SK-N-SH treated with all-trans-retinoic acid at 6 μM for 48 hours (cell line): ENCODE results near the gene SLC39A2.
A peak's percentile ranks its signal among the peaks of the same experiment; 100 is the strongest.

Source experiments
- ATAC-seq: fragments of 200-7000 bp; cut with Tn5 transposase; 3 replicates; pipeline ENCODE4 v1.9.1; 2020; ENCODE audit warnings: mild to moderate bottlenecking, moderate library complexity
- ARNTL ChIP-seq: fragments of 450-650 bp; formaldehyde crosslinking; IDR thresholded peaks from 2 replicates; pipeline ENCODE4 v1.5.0; 2020; ENCODE audit warnings: low read depth, mild to moderate bottlenecking, moderate library complexity, borderline replicate concordance
- BACH2 ChIP-seq: fragments of 250-450 bp; sonication (Bioruptor Pico); IDR thresholded peaks from 2 replicates; pipeline ENCODE4 v1.9.0; 2021; ENCODE audit warnings: mild to moderate bottlenecking, borderline replicate concordance
- CSDC2 ChIP-seq: fragments of 250-450 bp; sonication (Bioruptor Pico); IDR thresholded peaks from 2 replicates; pipeline ENCODE4 v1.5.0; 2020; ENCODE audit warnings: mild to moderate bottlenecking, moderate library complexity
- ESRRG ChIP-seq: fragments of 250-450 bp; sonication (Bioruptor Pico); IDR thresholded peaks from 2 replicates; pipeline ENCODE4 v1.6.1; 2021; ENCODE audit warnings: mild to moderate bottlenecking
- GLIS3 ChIP-seq: fragments of 250-450 bp; sonication (Bioruptor Pico); IDR thresholded peaks from 2 replicates; pipeline ENCODE4 v1.5.0; 2020; ENCODE audit warnings: mild to moderate bottlenecking, moderate library complexity
- ISL1 ChIP-seq: fragments of 250-450 bp; sonication (Bioruptor Pico); IDR thresholded peaks from 2 replicates; pipeline ENCODE4 v2.1.2; 2022; ENCODE audit warnings: mild to moderate bottlenecking, moderate library complexity
- OSR1 ChIP-seq: fragments of 250-450 bp; sonication (Bioruptor Pico); IDR thresholded peaks from 2 replicates; pipeline ENCODE4 v1.8.0; 2022; ENCODE audit warnings: moderate library complexity, mild to moderate bottlenecking, inconsistent platforms
- PPARA ChIP-seq: fragments of 250-450 bp; sonication (Bioruptor Pico); IDR thresholded peaks from 2 replicates; pipeline ENCODE4 v1.5.0; 2020; ENCODE audit warnings: mild to moderate bottlenecking, borderline replicate concordance
- RARB ChIP-seq: fragments of 250-450 bp; sonication (Bioruptor Pico); IDR thresholded peaks from 2 replicates; pipeline ENCODE4 v1.8.0; 2021; ENCODE audit warnings: mild to moderate bottlenecking, moderate library complexity
- SNAI2 ChIP-seq: fragments of 250-450 bp; sonication (Bioruptor Pico); IDR thresholded peaks from 2 replicates; pipeline ENCODE4 v1.5.0; 2020; ENCODE audit warnings: mild to moderate bottlenecking, moderate library complexity
- TCF4 ChIP-seq: fragments of 250-450 bp; sonication (Bioruptor Pico); IDR thresholded peaks from 2 replicates; pipeline ENCODE4 v1.8.0; 2021; ENCODE audit warnings: mild to moderate bottlenecking, moderate library complexity, borderline replicate concordance
- TOX ChIP-seq: fragments of 250-450 bp; sonication (Bioruptor Pico); IDR thresholded peaks from 2 replicates; pipeline ENCODE4 v1.8.0; 2021; ENCODE audit warnings: mild to moderate bottlenecking, moderate library complexity, borderline replicate concordance
- TSHZ2 ChIP-seq: fragments of 250-450 bp; sonication (Bioruptor Pico); IDR thresholded peaks from 2 replicates; pipeline ENCODE4 v1.5.0; 2020; ENCODE audit warnings: mild to moderate bottlenecking, moderate library complexity
- ZC3H10 ChIP-seq: fragments of 250-450 bp; sonication (Bioruptor Pico); IDR thresholded peaks from 2 replicates; pipeline ENCODE4 v1.5.1; 2021; ENCODE audit warnings: mild to moderate bottlenecking, moderate library complexity
- ZFP3 ChIP-seq: fragments of 250-450 bp; sonication (Bioruptor Pico); IDR thresholded peaks from 2 replicates; pipeline ENCODE4 v1.5.0; 2020; ENCODE audit warnings: mild to moderate bottlenecking, moderate library complexity
- ZFP30 ChIP-seq: fragments of 450-650 bp; formaldehyde crosslinking; IDR thresholded peaks from 2 replicates; pipeline ENCODE4 v1.5.0; 2022; ENCODE audit warnings: mild to moderate bottlenecking, moderate library complexity
- ZNF565 ChIP-seq: fragments of 450-650 bp; formaldehyde crosslinking; conservative IDR thresholded peaks from 2 replicates; pipeline ENCODE4 v1.5.0; 2020; ENCODE audit warnings: low read depth, mild to moderate bottlenecking, moderate library complexity
- ZNF70 ChIP-seq: fragments of 450-650 bp; formaldehyde crosslinking; IDR thresholded peaks from 2 replicates; pipeline ENCODE4 v1.5.0; 2020; ENCODE audit warnings: mild to moderate bottlenecking, moderate library complexity
- ZNF8 ChIP-seq: fragments of 450-650 bp; formaldehyde crosslinking; IDR thresholded peaks from 2 replicates; pipeline ENCODE4 v1.5.0; 2020; ENCODE audit warnings: mild to moderate bottlenecking, moderate library complexity
- TF ChIP-seq, protein P1 (sequence below): fragments of 250-450 bp; sonication (Bioruptor Pico); IDR thresholded peaks from 2 replicates; pipeline ENCODE4 v1.5.1; 2021; ENCODE audit warnings: mild to moderate bottlenecking, moderate library complexity
- TF ChIP-seq, protein P2 (sequence below): fragments of 250-450 bp; sonication (Bioruptor Pico); IDR thresholded peaks from 2 replicates; pipeline ENCODE4 v1.8.0; 2020; ENCODE audit warnings: mild to moderate bottlenecking, moderate library complexity, borderline replicate concordance
- TF ChIP-seq, protein P3 (sequence below): fragments of 250-450 bp; sonication (Bioruptor Pico); IDR thresholded peaks from 2 replicates; pipeline ENCODE4 v1.5.1; 2020; ENCODE audit warnings: low read depth, mild to moderate bottlenecking, moderate library complexity

Gene SLC39A2

DNA sequence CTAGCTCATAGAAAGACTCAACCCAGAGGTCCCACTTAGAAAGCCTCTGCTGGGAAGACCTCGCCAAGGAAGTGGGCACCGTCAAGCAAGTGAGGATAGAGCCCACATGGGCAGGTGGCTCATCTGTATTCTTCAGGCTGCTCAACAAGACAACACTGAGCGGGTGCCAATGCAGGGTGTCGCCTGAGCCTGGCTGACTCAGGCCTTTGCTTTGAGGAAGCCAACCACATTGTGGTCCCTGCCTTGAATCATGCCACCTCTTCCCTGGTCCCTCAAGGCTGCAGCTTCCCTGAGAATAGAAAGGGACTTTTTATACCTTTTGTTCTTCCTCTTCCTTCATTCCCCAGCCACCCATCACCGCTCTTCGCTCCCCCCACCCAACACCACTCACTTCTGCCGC lies 37.7 kb downstream of the SLC39A2 start:
- no peak for ATAC-seq
- TF ChIP-seq ARNTL (CRISPR knock-in tag): no peak
- no peak for TF ChIP-seq TCF4

GRCh38 chr14:21037156-21037555 lies 38.1 kb downstream of the SLC39A2 start:
- TF ChIP-seq ZNF8 (CRISPR knock-in tag) (no peak), SNAI2 (CRISPR knock-in tag) (no peak), GLIS3 (CRISPR knock-in tag) (no peak), ARNTL (CRISPR knock-in tag) (no peak), BACH2 (CRISPR knock-in tag) (no peak), TOX (CRISPR knock-in tag) (no peak), TSHZ2 (CRISPR knock-in tag) (no peak), ZFP30 (CRISPR knock-in tag) (no peak), ZC3H10 (CRISPR knock-in tag) (no peak), ISL1 (CRISPR knock-in tag) (no peak)
- TF ChIP-seq, protein P1, sequence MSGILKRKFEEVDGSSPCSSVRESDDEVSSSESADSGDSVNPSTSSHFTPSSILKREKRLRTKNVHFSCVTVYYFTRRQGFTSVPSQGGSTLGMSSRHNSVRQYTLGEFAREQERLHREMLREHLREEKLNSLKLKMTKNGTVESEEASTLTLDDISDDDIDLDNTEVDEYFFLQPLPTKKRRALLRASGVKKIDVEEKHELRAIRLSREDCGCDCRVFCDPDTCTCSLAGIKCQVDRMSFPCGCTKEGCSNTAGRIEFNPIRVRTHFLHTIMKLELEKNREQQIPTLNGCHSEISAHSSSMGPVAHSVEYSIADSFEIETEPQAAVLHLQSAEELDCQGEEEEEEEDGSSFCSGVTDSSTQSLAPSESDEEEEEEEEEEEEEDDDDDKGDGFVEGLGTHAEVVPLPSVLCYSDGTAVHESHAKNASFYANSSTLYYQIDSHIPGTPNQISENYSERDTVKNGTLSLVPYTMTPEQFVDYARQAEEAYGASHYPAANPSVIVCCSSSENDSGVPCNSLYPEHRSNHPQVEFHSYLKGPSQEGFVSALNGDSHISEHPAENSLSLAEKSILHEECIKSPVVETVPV (CRISPR knock-in tag): no peak
- TF ChIP-seq, protein P2, sequence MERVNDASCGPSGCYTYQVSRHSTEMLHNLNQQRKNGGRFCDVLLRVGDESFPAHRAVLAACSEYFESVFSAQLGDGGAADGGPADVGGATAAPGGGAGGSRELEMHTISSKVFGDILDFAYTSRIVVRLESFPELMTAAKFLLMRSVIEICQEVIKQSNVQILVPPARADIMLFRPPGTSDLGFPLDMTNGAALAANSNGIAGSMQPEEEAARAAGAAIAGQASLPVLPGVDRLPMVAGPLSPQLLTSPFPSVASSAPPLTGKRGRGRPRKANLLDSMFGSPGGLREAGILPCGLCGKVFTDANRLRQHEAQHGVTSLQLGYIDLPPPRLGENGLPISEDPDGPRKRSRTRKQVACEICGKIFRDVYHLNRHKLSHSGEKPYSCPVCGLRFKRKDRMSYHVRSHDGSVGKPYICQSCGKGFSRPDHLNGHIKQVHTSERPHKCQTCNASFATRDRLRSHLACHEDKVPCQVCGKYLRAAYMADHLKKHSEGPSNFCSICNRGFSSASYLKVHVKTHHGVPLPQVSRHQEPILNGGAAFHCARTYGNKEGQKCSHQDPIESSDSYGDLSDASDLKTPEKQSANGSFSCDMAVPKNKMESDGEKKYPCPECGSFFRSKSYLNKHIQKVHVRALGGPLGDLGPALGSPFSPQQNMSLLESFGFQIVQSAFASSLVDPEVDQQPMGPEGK (CRISPR knock-in tag): no peak
- TF ChIP-seq, protein P3, sequence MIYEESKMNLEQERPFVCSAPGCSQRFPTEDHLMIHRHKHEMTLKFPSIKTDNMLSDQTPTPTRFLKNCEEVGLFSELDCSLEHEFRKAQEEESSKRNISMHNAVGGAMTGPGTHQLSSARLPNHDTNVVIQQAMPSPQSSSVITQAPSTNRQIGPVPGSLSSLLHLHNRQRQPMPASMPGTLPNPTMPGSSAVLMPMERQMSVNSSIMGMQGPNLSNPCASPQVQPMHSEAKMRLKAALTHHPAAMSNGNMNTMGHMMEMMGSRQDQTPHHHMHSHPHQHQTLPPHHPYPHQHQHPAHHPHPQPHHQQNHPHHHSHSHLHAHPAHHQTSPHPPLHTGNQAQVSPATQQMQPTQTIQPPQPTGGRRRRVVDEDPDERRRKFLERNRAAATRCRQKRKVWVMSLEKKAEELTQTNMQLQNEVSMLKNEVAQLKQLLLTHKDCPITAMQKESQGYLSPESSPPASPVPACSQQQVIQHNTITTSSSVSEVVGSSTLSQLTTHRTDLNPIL: no peak
- ATAC-seq: no peak

DNA sequence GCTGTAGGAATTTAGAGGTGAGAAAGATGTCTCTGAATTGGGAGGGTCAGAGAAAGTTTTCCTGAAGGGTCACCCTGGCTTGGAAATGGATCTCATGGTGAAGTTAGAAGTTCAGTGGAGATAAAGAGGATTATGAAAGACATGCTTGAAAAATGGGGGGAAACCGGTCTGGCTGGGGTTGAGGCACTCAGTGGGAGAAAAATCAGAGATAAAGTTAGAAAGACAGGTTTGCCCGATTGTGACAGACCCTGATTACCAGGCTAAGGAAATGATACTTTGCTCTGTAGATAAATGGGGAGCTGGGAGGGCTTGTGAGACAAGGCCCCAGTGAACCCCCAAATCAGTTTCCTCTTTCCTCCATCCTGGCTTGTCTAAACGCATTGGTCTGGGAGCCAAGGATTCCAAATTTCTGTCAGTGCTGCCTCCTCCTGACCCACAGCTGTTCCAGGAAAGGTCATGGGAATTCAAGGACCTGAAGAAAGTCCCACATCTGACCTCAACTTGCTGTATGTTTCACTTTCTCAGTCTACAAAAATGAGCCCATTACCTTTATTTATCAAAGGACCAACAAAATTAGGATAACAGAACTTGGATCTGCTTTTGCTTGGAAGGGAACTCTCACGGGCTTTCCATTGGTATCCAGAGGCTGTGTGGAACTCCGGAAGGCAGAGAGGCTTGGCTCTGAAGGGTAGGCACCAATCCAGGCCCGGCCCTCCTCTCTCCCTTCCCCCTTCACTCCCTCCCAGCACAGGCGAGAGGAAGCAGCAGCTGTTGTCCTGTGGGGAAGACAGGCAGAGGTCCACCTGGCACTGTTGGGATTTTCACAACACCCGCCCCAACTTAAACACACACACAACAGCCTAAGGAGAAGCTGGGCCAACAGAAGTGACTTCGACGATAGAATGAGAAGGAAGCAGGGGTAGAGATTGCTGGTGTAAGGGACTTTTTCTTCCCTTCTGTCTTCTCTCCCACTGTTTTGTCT lies 39.6 kb downstream of the SLC39A2 start:
- no peak for ATAC-seq
- TF ChIP-seq, protein P1 (CRISPR knock-in tag): no peak
- TF ChIP-seq ZFP3: no peak
- no peak for TF ChIP-seq TCF4
- no peak for TF ChIP-seq RARB (CRISPR knock-in tag)
- TF ChIP-seq ESRRG: no peak

GRCh38 chr14:21039585-21040369 lies 40.7 kb downstream of the SLC39A2 start:
- ATAC-seq: peak; percentile 90
- TF ChIP-seq, protein P2 (CRISPR knock-in tag): no peak
- TF ChIP-seq SNAI2 (CRISPR knock-in tag): no peak
- TF ChIP-seq ZNF70 (CRISPR knock-in tag): no peak
- TF ChIP-seq TOX (CRISPR knock-in tag): no peak
- TF ChIP-seq, protein P1 (CRISPR knock-in tag): no peak
- TF ChIP-seq ZNF8 (CRISPR knock-in tag): no peak
- no peak for TF ChIP-seq ESRRG
- TF ChIP-seq OSR1 (CRISPR knock-in tag): no peak
- TF ChIP-seq GLIS3 (CRISPR knock-in tag): no peak
- no peak for TF ChIP-seq PPARA (CRISPR knock-in tag)
- no peak for TF ChIP-seq ZNF565
- TF ChIP-seq CSDC2 (CRISPR knock-in tag): no peak
